Measurements from ENCODE around the gene RAI1.

DNA sequence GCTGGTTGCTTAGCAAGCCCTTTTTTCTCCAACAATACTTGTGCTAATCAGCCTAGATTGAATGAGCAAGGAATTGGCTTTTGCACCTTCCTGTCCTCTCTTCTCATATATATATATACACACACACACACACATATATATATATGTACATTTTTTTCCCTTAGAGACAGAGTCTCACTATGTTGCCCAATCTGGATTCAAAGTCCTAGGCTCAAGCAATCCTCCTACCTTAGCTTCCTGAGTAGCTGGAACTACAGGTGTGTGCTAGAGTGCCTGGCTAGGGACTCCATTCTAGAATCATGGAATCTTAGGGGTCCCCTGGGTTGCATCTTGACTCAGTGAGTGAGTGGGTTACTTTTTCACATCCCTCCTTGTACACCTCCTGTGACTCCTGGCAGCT is 27.0 kb downstream of the RAI1 start:
- TF ChIP-seq, protein P1, sequence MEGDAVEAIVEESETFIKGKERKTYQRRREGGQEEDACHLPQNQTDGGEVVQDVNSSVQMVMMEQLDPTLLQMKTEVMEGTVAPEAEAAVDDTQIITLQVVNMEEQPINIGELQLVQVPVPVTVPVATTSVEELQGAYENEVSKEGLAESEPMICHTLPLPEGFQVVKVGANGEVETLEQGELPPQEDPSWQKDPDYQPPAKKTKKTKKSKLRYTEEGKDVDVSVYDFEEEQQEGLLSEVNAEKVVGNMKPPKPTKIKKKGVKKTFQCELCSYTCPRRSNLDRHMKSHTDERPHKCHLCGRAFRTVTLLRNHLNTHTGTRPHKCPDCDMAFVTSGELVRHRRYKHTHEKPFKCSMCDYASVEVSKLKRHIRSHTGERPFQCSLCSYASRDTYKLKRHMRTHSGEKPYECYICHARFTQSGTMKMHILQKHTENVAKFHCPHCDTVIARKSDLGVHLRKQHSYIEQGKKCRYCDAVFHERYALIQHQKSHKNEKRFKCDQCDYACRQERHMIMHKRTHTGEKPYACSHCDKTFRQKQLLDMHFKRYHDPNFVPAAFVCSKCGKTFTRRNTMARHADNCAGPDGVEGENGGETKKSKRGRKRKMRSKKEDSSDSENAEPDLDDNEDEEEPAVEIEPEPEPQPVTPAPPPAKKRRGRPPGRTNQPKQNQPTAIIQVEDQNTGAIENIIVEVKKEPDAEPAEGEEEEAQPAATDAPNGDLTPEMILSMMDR (IDR thresholded peaks at IDR 0.05 in 8 of 11, conservative IDR thresholded peaks at IDR 0.05 in 3 of 11) = no peak
- TF ChIP-seq POLR2A (IDR thresholded peaks at IDR 0.05) = no peak

All from spleen (tissue), 7 donors.